Activated CD8-positive, alpha-beta T cell treated with anti-CD3 and anti-CD28 coated beads for 36 hours (primary cell): Measurements from ENCODE around the gene STK39. TPM values are rescaled to one million over a fixed set of nuclear protein-coding genes. Genes with fewer than 3 reads are reported as not detected.

Experiments used
- ATAC-seq: fragments of 200-7000 bp; cut with Tn5 transposase; one replicate; pipeline ENCODE4 v1.10.0; 2021; ENCODE audit warnings: mild to moderate bottlenecking, moderate library complexity
- CTCF ChIA-PET: fragments of 350-600 bp; sonication (Branson Sonifier 250); formaldehyde crosslinking; loops from one replicate; lab custom pipeline; 2021; ENCODE audit warnings: antibody characterized with exemption; lab: Charles Lee
- POLR2A ChIA-PET: fragments of 350-600 bp; sonication (Branson Sonifier 250); formaldehyde crosslinking; loops from one replicate; lab custom pipeline; 2021; ENCODE audit warnings: antibody characterized with exemption; lab: Charles Lee
- DNase-seq: peaks from one replicate; pipeline ENCODE4 v3.0.0-alpha.2; 2020
- H3K27ac Mint-ChIP-seq: one replicate; pipeline ENCODE4 v1.8.0; 2021; ENCODE audit warnings: mild to moderate bottlenecking, mixed read lengths
- H3K27me3 Mint-ChIP-seq: one replicate; pipeline ENCODE4 v1.8.0; 2021; ENCODE audit warnings: mixed read lengths
- H3K36me3 Mint-ChIP-seq: one replicate; pipeline ENCODE4 v1.8.0; 2021; ENCODE audit warnings: low read depth, mixed read lengths
- H3K4me1 Mint-ChIP-seq: one replicate; pipeline ENCODE4 v1.8.0; 2021; ENCODE audit warnings: low read depth, mixed read lengths
- H3K4me3 Mint-ChIP-seq: one replicate; pipeline ENCODE4 v1.8.0; 2021; ENCODE audit warnings: mild to moderate bottlenecking, moderate library complexity, mixed read lengths
- H3K9me3 Mint-ChIP-seq: one replicate; pipeline ENCODE4 v1.8.0; 2021; ENCODE audit warnings: mixed read lengths
- intact Hi-C: fragments of 100-400 bp; cut with micrococcal nuclease; formaldehyde crosslinking; loops from one replicate; pipeline ENCODE4 v1.10.0; 2022
- total RNA-seq, 2 experiments: library from RNA; stranded (reverse); gene quantifications; one replicate each; pipeline ENCODE4 v1.2.3, GENCODE V29; 2021
- TF ChIP-seq, protein P1 (sequence below): fragments of 200-600 bp; IDR thresholded peaks from one replicate; pipeline ENCODE4 v1.8.0; 2022; ENCODE audit warnings: antibody characterized with exemption, mild to moderate bottlenecking

The STK39 gene
- total RNA-seq, 2 experiments from 2014 or later, result 32.8 to 33.9 TPM

GRCh38 chr2:168003876-168004275 is 243.5 kb downstream of the STK39 start:
- DNase-seq (no peak), ATAC-seq (no peak)
- intact Hi-C loops, result no loop called here
- H3K4me1 Mint-ChIP-seq, result peaks cover 10% of the 10 kb centered on the region
- H3K9me3 Mint-ChIP-seq, result no peaks in the 10 kb centered on the region
- ChIA-PET CTCF (interaction anchor here (2.5 kb wide), 1 partner anchor 115 kb away, joined by 9 read pairs; no protein-coding TSS in a partner anchor), POLR2A (interaction anchor here (0.6 kb wide), 1 partner anchor 1599 kb away, joined by 3 read pairs; no protein-coding TSS in a partner anchor)
- H3K4me3 Mint-ChIP-seq, result no peak overlapping the region
- H3K27me3 Mint-ChIP-seq, result no peaks in the 10 kb centered on the region
- peaks cover 43% of the 10 kb centered on the region for H3K36me3 Mint-ChIP-seq
- TF ChIP-seq, protein P1, sequence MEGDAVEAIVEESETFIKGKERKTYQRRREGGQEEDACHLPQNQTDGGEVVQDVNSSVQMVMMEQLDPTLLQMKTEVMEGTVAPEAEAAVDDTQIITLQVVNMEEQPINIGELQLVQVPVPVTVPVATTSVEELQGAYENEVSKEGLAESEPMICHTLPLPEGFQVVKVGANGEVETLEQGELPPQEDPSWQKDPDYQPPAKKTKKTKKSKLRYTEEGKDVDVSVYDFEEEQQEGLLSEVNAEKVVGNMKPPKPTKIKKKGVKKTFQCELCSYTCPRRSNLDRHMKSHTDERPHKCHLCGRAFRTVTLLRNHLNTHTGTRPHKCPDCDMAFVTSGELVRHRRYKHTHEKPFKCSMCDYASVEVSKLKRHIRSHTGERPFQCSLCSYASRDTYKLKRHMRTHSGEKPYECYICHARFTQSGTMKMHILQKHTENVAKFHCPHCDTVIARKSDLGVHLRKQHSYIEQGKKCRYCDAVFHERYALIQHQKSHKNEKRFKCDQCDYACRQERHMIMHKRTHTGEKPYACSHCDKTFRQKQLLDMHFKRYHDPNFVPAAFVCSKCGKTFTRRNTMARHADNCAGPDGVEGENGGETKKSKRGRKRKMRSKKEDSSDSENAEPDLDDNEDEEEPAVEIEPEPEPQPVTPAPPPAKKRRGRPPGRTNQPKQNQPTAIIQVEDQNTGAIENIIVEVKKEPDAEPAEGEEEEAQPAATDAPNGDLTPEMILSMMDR, result no peak
- H3K27ac Mint-ChIP-seq, result no peak overlapping the region

DNA sequence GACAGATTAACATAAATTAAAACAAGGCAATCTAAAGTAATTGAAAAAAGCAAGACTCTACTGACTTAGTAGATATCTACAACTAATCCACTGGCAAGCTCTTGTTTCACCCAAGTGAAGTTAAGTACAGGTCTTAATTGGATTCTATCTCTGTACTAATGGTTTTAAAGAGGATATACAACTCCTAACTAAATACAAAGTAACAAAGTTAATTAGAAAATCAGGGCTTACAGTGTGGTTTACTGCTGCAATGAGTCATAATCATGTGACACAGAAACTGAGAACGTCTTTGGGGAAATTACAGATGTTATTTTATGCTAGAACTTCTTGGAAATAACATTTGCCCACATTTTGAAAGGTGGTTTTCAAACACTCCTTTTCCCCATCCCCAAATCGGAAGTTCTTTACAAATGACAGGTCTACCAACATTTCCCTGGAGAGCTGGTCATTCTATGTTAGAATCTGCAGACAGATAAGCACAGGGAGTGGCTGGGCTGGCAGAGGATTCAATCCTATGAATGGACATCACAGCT is 245.3 kb downstream of the STK39 start:
- Mint-ChIP-seq H3K4me3 (no peak overlapping the region), H3K27ac (no peak overlapping the region), H3K9me3 (no peaks in the 10 kb centered on the region), H3K27me3 (no peaks in the 10 kb centered on the region), H3K4me1 (peaks cover 10% of the 10 kb centered on the region), H3K36me3 (peaks cover 34% of the 10 kb centered on the region)
- ChIA-PET CTCF (interaction anchor here (2.5 kb wide), 1 partner anchor 117 kb away, joined by 9 read pairs; no protein-coding TSS in a partner anchor), POLR2A (no interaction called here)
- intact Hi-C loops, result no loop called here
- TF ChIP-seq, protein P1, result no peak
- peak; percentile 82 for ATAC-seq
- DNase-seq, result no peak

- Mint-ChIP-seq H3K27ac (no peak overlapping the region), H3K4me3 (no peak overlapping the region), H3K36me3 (peaks cover 3% of the 10 kb centered on the region), H3K4me1 (peaks cover 9% of the 10 kb centered on the region), H3K27me3 (no peaks in the 10 kb centered on the region), H3K9me3 (no peaks in the 10 kb centered on the region)
- TF ChIP-seq, protein P1, result no peak
- CTCF ChIA-PET, result interaction anchor here (0.8 kb wide), 2 partner anchors 14 to 75 kb away, joined by 3 read pairs; no protein-coding TSS in a partner anchor
- ATAC-seq (no peak), DNase-seq (no peak)
- intact Hi-C loops, result no loop called here
- POLR2A ChIA-PET, result no interaction called here
These were observed 255.1 kb downstream of the STK39 start for GRCh38 chr2:167992278-167992677.

GRCh38 chr2:167990062-167990461 is 257.3 kb downstream of the STK39 start:
- intact Hi-C loops, result no loop called here
- H3K4me1 Mint-ChIP-seq, result peaks cover 9% of the 10 kb centered on the region
- peaks cover 3% of the 10 kb centered on the region for H3K36me3 Mint-ChIP-seq
- no peaks in the 10 kb centered on the region for H3K9me3 Mint-ChIP-seq
- ChIA-PET CTCF (no interaction called here), POLR2A (no interaction called here)
- H3K27ac Mint-ChIP-seq, result no peak overlapping the region
- H3K27me3 Mint-ChIP-seq, result no peaks in the 10 kb centered on the region
- DNase-seq (no peak), ATAC-seq (no peak)
- no peak overlapping the region for H3K4me3 Mint-ChIP-seq
- TF ChIP-seq, protein P1, result no peak

DNA sequence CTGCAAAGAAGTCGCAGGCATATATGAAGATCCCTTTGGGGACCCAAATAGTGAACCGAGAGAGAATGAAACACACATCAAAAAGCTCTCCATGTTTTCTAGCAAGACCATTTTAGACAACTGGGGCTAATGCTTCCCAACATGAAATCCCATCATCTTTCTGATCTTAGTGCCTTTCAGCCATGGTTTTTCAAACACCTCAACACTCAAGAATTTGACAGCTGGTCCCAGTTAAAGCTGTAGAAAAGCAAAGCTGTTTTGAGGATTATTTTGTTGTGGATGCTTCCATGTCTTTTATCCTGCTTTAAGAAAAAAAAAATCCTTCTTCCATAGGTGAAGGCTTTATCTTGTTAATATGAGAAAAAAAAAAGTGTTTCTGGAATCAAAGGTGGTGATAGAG is 259.1 kb downstream of the STK39 start:
- H3K4me1 Mint-ChIP-seq, result peaks cover 9% of the 10 kb centered on the region
- H3K36me3 Mint-ChIP-seq, result peaks cover 13% of the 10 kb centered on the region
- ChIA-PET POLR2A (no interaction called here), CTCF (no interaction called here)
- no peaks in the 10 kb centered on the region for H3K9me3 Mint-ChIP-seq
- no peak for DNase-seq
- intact Hi-C loops, result no loop called here
- no peaks in the 10 kb centered on the region for H3K27me3 Mint-ChIP-seq
- no peak overlapping the region for H3K4me3 Mint-ChIP-seq
- TF ChIP-seq, protein P1, result no peak
- H3K27ac Mint-ChIP-seq, result no peak overlapping the region
- ATAC-seq, result no peak
